SK-N-MC (cell line): ENCODE results near the gene CCR8.
"Not testable (repeated sequence)": the region's sequence is repeated elsewhere in the genome, so short reads cannot be mapped to it uniquely, and the experiment has no call there.

ENCODE experiments used
- EZH2 ChIP-seq: fragments of 200-600 bp; sonication (generic); IDR thresholded peaks from one replicate; pipeline ENCODE4 v1.6.1; 2017; ENCODE audit warnings: antibody characterized with exemption
- FOXP2 ChIP-seq: optimal IDR thresholded peaks from 2 replicates; pipeline ENCODE3; 2011; ENCODE audit warnings: mild to moderate bottlenecking, moderate library complexity; ENCODE audit not compliant: insufficient read depth; ENCODE audit errors: extremely low read length, control extremely low read depth
- POLR2AphosphoS5 ChIP-seq: IDR thresholded peaks from 2 replicates; pipeline ENCODE4 v1.6.1; 2012; ENCODE audit warnings: mild to moderate bottlenecking, low read depth, low read length, borderline replicate concordance

DNA sequence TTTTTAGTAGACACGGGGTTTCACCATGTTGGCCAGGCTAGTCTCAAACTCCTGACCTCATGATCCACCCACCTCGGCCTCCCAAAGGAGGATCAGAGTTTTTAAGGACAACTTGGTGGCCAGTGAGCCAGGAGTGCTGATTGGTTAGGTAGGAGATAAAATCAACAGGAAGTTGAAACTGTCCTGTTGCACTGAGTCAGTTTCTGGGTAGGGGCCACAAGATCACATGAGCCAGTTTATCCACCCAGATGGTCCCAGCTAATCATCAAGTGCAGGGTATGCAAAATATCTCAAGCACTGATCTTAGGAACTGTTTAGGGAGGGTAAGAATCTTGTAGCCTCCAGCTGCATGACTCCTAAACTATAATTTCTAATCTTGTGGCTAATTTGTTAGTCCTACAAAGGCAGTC lies 7.9 kb upstream of the CCR8 start:
- TF ChIP-seq EZH2, POLR2AphosphoS5, FOXP2: not testable (repeated sequence)
